HG03175 (cell line): ENCODE results near the gene ZNF621.
A peak's percentile ranks its signal among the peaks of the same experiment; 100 is the strongest.

Experiments used
- ATAC-seq: cut with Tn5 transposase; IDR thresholded peaks from one replicate; pipeline ENCODE4 v1.9.1; 2021; ENCODE audit warnings: mild to moderate bottlenecking, moderate library complexity; ENCODE audit not compliant: unreplicated experiment

The ZNF621 gene

GRCh38 chr3:40524568-40525285 is at the start of gene ZNF621:
Gene ZNF621, plus strand, starts transcription at chr3:40524960. Its CDS starts 881 bp downstream, at chr3:40525841.
- peak; percentile 98 for ATAC-seq

- ATAC-seq: peak; percentile 89
Observed at GRCh38 chr3:40476478-40477470, 48.0 kb upstream of the ZNF621 start, which contains the start of gene ZNF619. Gene ZNF619, plus strand, starts transcription at chr3:40477122. Its CDS starts 858 bp downstream, at chr3:40477980.

GRCh38 chr3:40477666-40478065 is 47.1 kb upstream of the ZNF621 start:
- ATAC-seq: no peak

- no peak for ATAC-seq
Observed at GRCh38 chr3:40487172-40487571, 37.6 kb upstream of the ZNF621 start.

GRCh38 chr3:40490916-40491315 is 33.8 kb upstream of the ZNF621 start:
- ATAC-seq: no peak

GRCh38 chr3:40494698-40495097 is 30.1 kb upstream of the ZNF621 start:
- no peak for ATAC-seq

- no peak for ATAC-seq
Observed at GRCh38 chr3:40497288-40497687, 27.5 kb upstream of the ZNF621 start.

- no peak for ATAC-seq
Observed at GRCh38 chr3:40499952-40500351, 24.8 kb upstream of the ZNF621 start.

GRCh38 chr3:40502034-40502433 is 22.7 kb upstream of the ZNF621 start:
- no peak for ATAC-seq

GRCh38 chr3:40504636-40505430 is 19.9 kb upstream of the ZNF621 start:
- no peak for ATAC-seq

- peak; percentile 86 for ATAC-seq
Observed at GRCh38 chr3:40505599-40506462, 18.9 kb upstream of the ZNF621 start, which contains the start of gene ZNF620. Gene ZNF620, plus strand, starts transcription at chr3:40506039. Its CDS starts 314 bp downstream, at chr3:40506353.

- ATAC-seq: no peak
Observed at GRCh38 chr3:40511031-40511718, 13.6 kb upstream of the ZNF621 start.

GRCh38 chr3:40516201-40516600 is 8.6 kb upstream of the ZNF621 start:
- ATAC-seq: no peak

- ATAC-seq: no peak
Observed at GRCh38 chr3:40518067-40518466, 6.7 kb upstream of the ZNF621 start.

- ATAC-seq: no peak
Observed at GRCh38 chr3:40518848-40519247, 5.9 kb upstream of the ZNF621 start.

GRCh38 chr3:40521254-40521653 is 3.5 kb upstream of the ZNF621 start:
- no peak for ATAC-seq

- no peak for ATAC-seq
Observed at GRCh38 chr3:40523781-40524180, 979 bp upstream of the ZNF621 start.

- ATAC-seq: peak; percentile 27
Observed at GRCh38 chr3:40524222-40524567, 565 bp upstream of the ZNF621 start.

GRCh38 chr3:40528426-40528825 is 3.7 kb downstream of the ZNF621 start:
- ATAC-seq: no peak
